Measurements from ENCODE around the gene RUNX2. TPM values are rescaled to one million over a fixed set of nuclear protein-coding genes. Genes with fewer than 3 reads are reported as not detected.
A peak's percentile ranks its signal among the peaks of the same experiment; 100 is the strongest.

RUNX2 gene
- total RNA-seq, 1 experiment from 2014 or later = 3.8 TPM

GRCh38 chr6:45476341-45476740, 148.2 kb downstream of the RUNX2 start:
- no TSS peak for BruUV-seq (replicated peaks)
- H4K20me1 ChIP-seq (ENCODE audit: low read length) = no peaks in the 10 kb centered on the region
- TF ChIP-seq EZH2 (IDR thresholded peaks at IDR 0.05; ENCODE audit: low read length, unreplicated experiment) (no peak), CTCF (conservative IDR thresholded peaks at IDR 0.05; ENCODE audit: low read depth, low read length) (no peak), EZH2phosphoT487 (IDR thresholded peaks at IDR 0.05; ENCODE audit: borderline replicate concordance, low read length) (no peak)
- H3K79me2 ChIP-seq (ENCODE audit: low read length) = peaks cover 10% of the 10 kb centered on the region; the same call in 1 of the 2 replicates
- H2AFZ ChIP-seq (ENCODE audit: low read length) = no peak overlapping the region
- ChIA-PET POLR2A (ENCODE audit: unreplicated experiment) (no interaction called here), CTCF (no interaction called here)
- peaks cover 23% of the 10 kb centered on the region for H3K4me1 ChIP-seq (ENCODE audit: insufficient read depth, low read length)
- H3K4me3 ChIP-seq (ENCODE audit: low read length) = no peak overlapping the region
- H3K4me2 ChIP-seq (ENCODE audit: low read length) = no peak overlapping the region
- intact Hi-C loops (cut with micrococcal nuclease) = no loop called here
- H3K9ac ChIP-seq (ENCODE audit: low read length) = no peak overlapping the region
- no peak overlapping the region for H3K27ac ChIP-seq (ENCODE audit: low read length)
- ATAC-seq (no peak), DNase-seq (no peak)
- no peaks in the 10 kb centered on the region for H3K9me3 ChIP-seq (ENCODE audit: low read length)
- H3F3A ChIP-seq (ENCODE audit: low read length, unreplicated experiment) = no peaks in the 10 kb centered on the region
- peaks cover 6% of the 10 kb centered on the region for H3K36me3 ChIP-seq (ENCODE audit: low read depth, low read length)
- H3K27me3 ChIP-seq (ENCODE audit: low read length) = no peaks in the 10 kb centered on the region
- H3K9me2 ChIP-seq (replicated peaks; ENCODE audit: low read length) = no peaks in the 10 kb centered on the region

DNA sequence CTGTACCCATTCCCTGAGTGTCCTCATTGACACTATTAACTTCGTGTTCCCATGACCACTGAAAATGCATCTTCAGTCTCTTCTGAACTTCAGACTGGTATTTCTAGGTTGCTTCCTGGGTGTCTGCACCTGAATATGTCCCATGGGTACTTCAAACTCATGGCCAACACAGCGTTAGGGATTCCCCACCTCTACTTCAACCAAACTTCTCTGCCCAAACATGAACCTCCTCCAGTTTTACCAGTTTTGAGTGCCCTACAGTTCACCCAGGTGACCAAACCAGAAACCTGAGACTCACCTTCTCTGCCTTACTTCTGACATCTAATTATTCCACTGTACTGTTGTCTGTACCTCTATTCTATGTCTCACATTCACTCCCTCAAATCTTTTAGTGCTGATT, 149.1 kb downstream of the RUNX2 start:
- no peak for TF ChIP-seq EZH2phosphoT487 (IDR thresholded peaks at IDR 0.05; ENCODE audit: borderline replicate concordance, low read length)
- no peak for TF ChIP-seq CTCF (conservative IDR thresholded peaks at IDR 0.05; ENCODE audit: low read depth, low read length)
- no peak for TF ChIP-seq EZH2 (IDR thresholded peaks at IDR 0.05; ENCODE audit: low read length, unreplicated experiment)
- intact Hi-C loops (cut with micrococcal nuclease) = no loop called here
- DNase-seq = no peak
- Histone ChIP-seq H3K27me3 (ENCODE audit: low read length) (no peaks in the 10 kb centered on the region), H3K9me2 (replicated peaks; ENCODE audit: low read length) (no peaks in the 10 kb centered on the region), H3K4me1 (ENCODE audit: insufficient read depth, low read length) (peaks cover 23% of the 10 kb centered on the region), H3F3A (ENCODE audit: low read length, unreplicated experiment) (no peaks in the 10 kb centered on the region), H3K79me2 (ENCODE audit: low read length) (peaks cover 10% of the 10 kb centered on the region; the same call in 1 of the 2 replicates), H4K20me1 (ENCODE audit: low read length) (no peaks in the 10 kb centered on the region), H3K4me3 (ENCODE audit: low read length) (no peak overlapping the region), H3K36me3 (ENCODE audit: low read depth, low read length) (peaks cover 6% of the 10 kb centered on the region), H3K9me3 (ENCODE audit: low read length) (no peaks in the 10 kb centered on the region), H3K9ac (ENCODE audit: low read length) (no peak overlapping the region), H2AFZ (ENCODE audit: low read length) (no peak overlapping the region), H3K4me2 (ENCODE audit: low read length) (no peak overlapping the region), H3K27ac (ENCODE audit: low read length) (no peak overlapping the region)
- CTCF ChIA-PET = no interaction called here
- BruUV-seq (replicated peaks) = no TSS peak
- POLR2A ChIA-PET (ENCODE audit: unreplicated experiment) = no interaction called here
- ATAC-seq = no peak; the same call in 1 of the 2 replicates

GRCh38 chr6:45477790-45478189, 149.7 kb downstream of the RUNX2 start:
- H3K79me2 ChIP-seq (ENCODE audit: low read length) = peaks cover 10% of the 10 kb centered on the region; the same call in 1 of the 2 replicates
- intact Hi-C loops (cut with micrococcal nuclease) = no loop called here
- CTCF ChIA-PET = no interaction called here
- H2AFZ ChIP-seq (ENCODE audit: low read length) = no peak overlapping the region
- H3K9me3 ChIP-seq (ENCODE audit: low read length) = no peaks in the 10 kb centered on the region
- POLR2A ChIA-PET (ENCODE audit: unreplicated experiment) = no interaction called here
- TF ChIP-seq CTCF (conservative IDR thresholded peaks at IDR 0.05; ENCODE audit: low read depth, low read length) = no peak
- no peak for TF ChIP-seq EZH2phosphoT487 (IDR thresholded peaks at IDR 0.05; ENCODE audit: borderline replicate concordance, low read length)
- no peak for TF ChIP-seq EZH2 (IDR thresholded peaks at IDR 0.05; ENCODE audit: low read length, unreplicated experiment)
- H4K20me1 ChIP-seq (ENCODE audit: low read length) = no peaks in the 10 kb centered on the region
- H3K27ac ChIP-seq (ENCODE audit: low read length) = 0 out of 2 replicates have a peak overlapping the region, but pooled peaks have one; percentile 6
- BruUV-seq (replicated peaks) = no TSS peak
- no peaks in the 10 kb centered on the region for H3F3A ChIP-seq (ENCODE audit: low read length, unreplicated experiment)
- no peak for ATAC-seq
- no peak for DNase-seq
- H3K9ac ChIP-seq (ENCODE audit: low read length) = no peak overlapping the region
- H3K4me2 ChIP-seq (ENCODE audit: low read length) = peak overlapping the region; percentile 38
- H3K9me2 ChIP-seq (replicated peaks; ENCODE audit: low read length) = no peaks in the 10 kb centered on the region
- no peaks in the 10 kb centered on the region for H3K27me3 ChIP-seq (ENCODE audit: low read length)
- no peak overlapping the region for H3K4me3 ChIP-seq (ENCODE audit: low read length)
- peaks cover 23% of the 10 kb centered on the region for H3K4me1 ChIP-seq (ENCODE audit: insufficient read depth, low read length)
- peaks cover 6% of the 10 kb centered on the region for H3K36me3 ChIP-seq (ENCODE audit: low read depth, low read length)

Data from PC-3 (cell line).